IPS DF 6.9 (cell line): ENCODE measurements around the gene SLC35A4.
"Not testable (repeated sequence)": the region's sequence is repeated elsewhere in the genome, so short reads cannot be mapped to it uniquely, and the experiment has no call there.

Experiments used
- DNase-seq: peaks from one replicate; pipeline ENCODE4 v3.0.0-alpha.2; 2013; ENCODE audit warnings: low read depth, low spot score
- H3K27ac ChIP-seq: one replicate; pipeline ENCODE4 v1.5.1; 2013; ENCODE audit warnings: low read length, control low read depth
- H3K27me3 ChIP-seq: 2 replicates; pipeline ENCODE4 v1.6.1; 2013; ENCODE audit warnings: mild to moderate bottlenecking, low read length; ENCODE audit not compliant: control insufficient read depth, insufficient read depth
- H3K36me3 ChIP-seq: 2 replicates; pipeline ENCODE4 v1.6.1; 2013; ENCODE audit warnings: low read length; ENCODE audit not compliant: control insufficient read depth, insufficient read depth
- H3K4me1 ChIP-seq: 2 replicates; pipeline ENCODE4 v1.6.1; 2013; ENCODE audit warnings: low read length; ENCODE audit not compliant: control insufficient read depth, insufficient read depth
- H3K4me3 ChIP-seq: 2 replicates; pipeline ENCODE4 v1.5.1; 2013; ENCODE audit warnings: mild to moderate bottlenecking, low read length
- H3K9me3 ChIP-seq: 2 replicates; pipeline ENCODE4 v1.6.1; 2013; ENCODE audit warnings: low read length, inconsistent platforms; ENCODE audit not compliant: control insufficient read depth, insufficient read depth
- WGBS: extraction: QIAGEN DNeasy Blood & Tissue Kit; methylation state at CpG from one replicate; pipeline ENCODE4 v1.1.7; 2013; ENCODE audit warnings: mixed read lengths, missing lambda C conversion rate; ENCODE audit not compliant: insufficient read length, insufficient coverage; 5-methylcytosine and 5-hydroxymethylcytosine counted together

Gene SLC35A4

DNA sequence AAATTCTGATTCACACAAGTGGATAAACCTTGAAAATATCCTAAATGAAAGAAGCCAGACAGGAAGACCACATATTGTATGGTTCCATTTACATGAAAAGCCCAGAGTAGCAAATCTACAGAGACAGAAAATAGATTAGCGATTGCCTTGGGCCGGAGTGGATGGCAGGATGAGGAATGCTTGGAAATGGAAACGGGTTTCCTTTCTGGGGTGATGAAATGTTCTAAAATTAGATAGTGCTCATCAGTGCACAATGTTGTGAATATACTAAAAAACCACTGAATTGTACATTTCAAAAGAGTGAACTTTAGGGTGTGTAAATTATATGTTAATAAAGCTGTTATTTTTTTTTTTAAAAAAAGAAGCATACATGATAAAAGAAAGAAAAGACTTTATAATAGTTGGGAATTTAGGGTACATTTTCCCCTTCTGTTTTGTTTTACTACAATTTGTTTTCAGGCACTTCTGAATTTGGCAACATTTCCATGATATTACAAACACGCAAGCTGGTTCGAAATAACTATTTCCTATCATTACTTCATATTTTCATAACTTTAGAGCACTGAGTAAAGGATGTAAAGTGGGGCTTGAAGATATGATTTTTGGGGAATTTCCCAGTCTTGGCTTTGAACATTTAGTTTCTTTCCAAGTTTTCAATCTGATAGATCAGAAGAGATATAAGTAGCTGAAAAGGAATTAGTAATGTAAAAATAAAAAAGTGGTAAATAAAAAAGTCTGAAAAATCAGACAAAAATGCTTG lies 23.9 kb downstream of the SLC35A4 start:
- H3K4me3 ChIP-seq: no peak overlapping the region

DNA sequence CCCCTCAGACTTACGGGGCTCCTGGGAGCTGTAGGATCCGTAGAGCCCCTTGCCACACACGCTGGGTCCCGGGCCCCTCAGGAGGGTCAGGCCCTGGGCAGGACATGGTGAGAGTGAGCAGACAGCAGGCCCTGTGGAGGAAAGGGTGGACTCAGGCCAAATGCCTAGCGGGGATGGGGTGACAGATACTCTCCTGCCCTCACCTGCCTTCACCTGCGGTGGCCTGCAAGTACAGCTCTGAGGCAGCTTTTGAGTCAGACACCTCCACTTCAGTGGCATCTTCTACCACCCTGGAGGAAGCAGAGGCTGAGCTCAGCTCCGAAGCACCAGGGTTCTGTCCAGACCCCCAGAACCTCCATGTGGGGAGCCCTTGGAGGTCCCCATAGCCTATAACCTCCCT lies 26.2 kb downstream of the SLC35A4 start:
- no peaks in the 10 kb centered on the region for H3K9me3 ChIP-seq
- H3K27ac ChIP-seq: no peak overlapping the region
- H3K27me3 ChIP-seq: no peaks in the 10 kb centered on the region
- H3K36me3 ChIP-seq: no peaks in the 10 kb centered on the region
- no peak overlapping the region for H3K4me3 ChIP-seq
- H3K4me1 ChIP-seq: no peaks in the 10 kb centered on the region
- WGBS: no CpG with 5 or more reads among the region's 7 CpGs
- DNase-seq: no peak

More for the DNA sequence above, 23.9 kb downstream of the SLC35A4 start:
- WGBS: no CpG with 5 or more reads among the region's 5 CpGs
- Histone ChIP-seq H3K27ac (no peak overlapping the region), H3K36me3 (no peaks in the 10 kb centered on the region), H3K4me1 (no peaks in the 10 kb centered on the region), H3K27me3 (no peaks in the 10 kb centered on the region), H3K9me3 (no peaks in the 10 kb centered on the region)
- DNase-seq: no peak

DNA sequence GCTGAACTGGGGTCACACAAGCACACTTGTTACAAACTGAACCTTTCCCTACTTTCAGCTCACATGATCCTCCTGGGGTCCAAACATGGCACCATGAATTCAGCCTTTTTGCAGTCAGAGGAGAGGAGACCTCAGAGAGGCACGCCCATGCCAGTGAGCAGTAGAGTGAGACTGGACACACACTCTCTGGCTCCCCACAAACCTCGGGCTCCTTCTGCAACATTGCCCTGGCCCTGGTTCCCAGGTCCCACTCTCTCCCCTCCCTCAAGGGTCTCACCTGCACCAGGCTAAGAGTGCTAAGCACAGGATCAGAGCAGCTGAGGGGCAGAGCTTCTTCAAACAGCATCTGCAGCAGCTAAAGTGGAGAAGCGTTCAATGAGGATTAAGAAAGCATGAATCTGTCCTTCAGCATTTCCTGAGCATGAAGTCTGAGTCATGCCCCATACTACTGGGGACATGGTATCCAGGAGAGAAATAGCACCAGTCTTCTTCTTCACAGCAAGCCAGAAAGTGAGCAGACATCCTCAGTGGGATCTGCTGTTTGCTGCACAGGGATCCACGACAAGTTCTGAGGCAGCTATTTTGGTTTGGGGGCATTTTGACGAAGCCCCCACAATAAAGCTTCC lies 27.2 kb downstream of the SLC35A4 start:
- H3K36me3 ChIP-seq: no peaks in the 10 kb centered on the region
- WGBS: no CpG with 5 or more reads among the region's 5 CpGs
- H3K4me1 ChIP-seq: no peaks in the 10 kb centered on the region
- H3K4me3 ChIP-seq: no peak overlapping the region
- H3K9me3 ChIP-seq: no peaks in the 10 kb centered on the region
- no peak overlapping the region for H3K27ac ChIP-seq
- DNase-seq: no peak
- no peaks in the 10 kb centered on the region for H3K27me3 ChIP-seq

DNA sequence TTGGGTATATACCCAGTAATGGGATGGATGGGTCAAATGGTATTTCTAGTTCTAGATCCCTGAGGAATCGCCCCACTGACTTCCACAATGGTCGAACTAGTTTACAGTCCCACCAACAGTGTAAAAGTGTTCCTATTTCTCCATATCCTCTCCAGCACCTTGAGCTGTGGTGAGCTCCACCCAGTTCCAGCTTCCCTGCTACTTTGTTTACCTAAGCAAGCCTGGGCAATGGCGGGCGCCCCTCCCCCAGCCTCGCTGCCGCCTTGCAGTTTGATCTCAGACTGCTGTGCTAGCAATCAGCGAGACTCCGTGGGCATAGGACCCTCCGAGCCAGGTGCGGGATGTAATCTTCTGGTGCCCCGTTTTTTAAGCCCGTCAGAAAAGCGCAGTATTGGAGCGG lies 28.4 kb downstream of the SLC35A4 start:
- H3K4me1 ChIP-seq, H3K4me3 ChIP-seq, H3K9me3 ChIP-seq, DNase-seq, H3K27me3 ChIP-seq, H3K27ac ChIP-seq, H3K36me3 ChIP-seq: not testable (repeated sequence)
- WGBS: no CpG with 5 or more reads among the region's 14 CpGs

DNA sequence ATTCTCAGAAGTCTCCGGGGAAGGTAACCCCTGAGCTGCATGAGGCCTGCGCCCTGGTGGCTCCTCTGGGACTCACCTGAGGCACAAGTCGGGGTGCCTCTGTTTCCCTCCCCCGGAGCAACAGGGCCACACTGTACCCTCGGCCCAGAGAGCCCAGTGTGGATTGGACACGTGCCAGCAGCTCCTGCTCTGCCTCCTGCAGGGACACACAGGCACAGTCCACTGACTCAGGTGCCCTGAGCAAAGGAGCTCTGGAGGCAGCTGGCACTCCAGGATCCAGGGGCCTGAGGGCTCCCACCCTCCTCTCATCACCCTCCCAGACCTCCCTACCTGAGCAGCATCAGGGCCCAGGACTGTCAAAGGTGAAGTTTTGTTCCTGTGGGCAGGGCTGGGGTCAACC lies 29.5 kb downstream of the SLC35A4 start:
- Histone ChIP-seq H3K27ac (no peak overlapping the region), H3K4me3 (no peak overlapping the region), H3K9me3 (no peaks in the 10 kb centered on the region), H3K4me1 (no peaks in the 10 kb centered on the region), H3K27me3 (no peaks in the 10 kb centered on the region), H3K36me3 (no peaks in the 10 kb centered on the region)
- WGBS: no CpG with 5 or more reads among the region's 6 CpGs
- no peak for DNase-seq

DNA sequence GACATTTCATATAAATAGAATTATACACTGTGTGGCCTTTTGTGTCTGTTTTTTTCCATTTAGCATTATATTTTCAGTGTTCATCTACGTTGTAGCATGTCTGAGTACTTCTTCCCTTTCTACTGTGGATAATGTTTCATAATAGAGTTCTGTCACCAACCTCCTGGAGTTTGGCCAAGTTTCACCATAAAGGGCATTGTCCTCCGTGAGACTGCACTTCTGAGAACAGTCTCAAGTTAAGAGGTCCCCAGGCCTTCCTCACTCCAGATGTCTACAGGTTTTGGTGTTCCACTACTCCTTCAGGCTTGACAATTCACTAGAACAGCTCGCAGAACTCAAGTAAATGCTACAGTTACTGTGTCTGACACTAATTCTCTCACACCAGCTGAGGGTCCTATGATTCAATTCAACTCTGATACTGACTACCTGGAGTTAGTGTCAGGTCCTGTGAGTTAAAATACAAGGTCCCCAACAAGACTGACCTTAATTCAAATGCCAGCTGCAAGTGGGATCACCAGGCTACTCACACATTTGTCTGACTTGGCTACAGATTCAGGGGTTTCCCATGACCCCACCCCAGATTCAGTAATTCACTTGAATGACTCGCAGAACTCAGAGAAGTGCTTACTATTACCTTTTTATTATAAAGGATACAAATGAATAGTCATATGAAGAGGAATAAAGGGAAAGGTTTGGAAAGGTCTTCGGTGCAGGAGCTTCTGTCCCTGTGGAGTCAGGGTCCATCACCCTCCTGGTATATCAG lies 31.1 kb downstream of the SLC35A4 start:
- no peaks in the 10 kb centered on the region for H3K9me3 ChIP-seq
- no peak overlapping the region for H3K27ac ChIP-seq
- no peak overlapping the region for H3K4me3 ChIP-seq
- no peaks in the 10 kb centered on the region for H3K36me3 ChIP-seq
- no peaks in the 10 kb centered on the region for H3K4me1 ChIP-seq
- no CpG with 5 or more reads among the region's 5 CpGs for WGBS
- DNase-seq: no peak
- no peaks in the 10 kb centered on the region for H3K27me3 ChIP-seq

DNA sequence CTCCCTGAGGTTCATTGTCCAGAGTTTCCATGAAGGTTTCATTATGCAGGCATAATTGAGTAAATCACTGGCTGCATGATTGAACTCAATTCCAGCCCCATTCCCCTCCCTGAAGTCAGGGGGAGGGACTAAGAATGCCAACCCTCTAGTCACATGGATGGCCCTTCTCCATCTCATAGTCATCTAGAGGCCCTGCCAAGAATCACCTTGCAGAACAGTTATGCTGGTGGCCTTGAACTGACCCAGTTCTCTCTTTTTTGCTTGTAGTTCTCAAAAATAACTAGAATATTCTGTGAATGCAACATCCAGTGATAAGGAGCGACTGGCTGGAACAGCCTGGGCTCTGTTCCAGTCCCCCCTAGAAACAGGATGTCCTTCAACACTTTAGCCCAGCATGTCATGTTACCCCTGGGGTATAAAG lies 31.7 kb downstream of the SLC35A4 start:
- H3K36me3 ChIP-seq: no peaks in the 10 kb centered on the region
- H3K4me1 ChIP-seq: no peaks in the 10 kb centered on the region
- DNase-seq: no peak
- no peaks in the 10 kb centered on the region for H3K9me3 ChIP-seq
- H3K27me3 ChIP-seq: no peaks in the 10 kb centered on the region
- no peak overlapping the region for H3K4me3 ChIP-seq
- no peak overlapping the region for H3K27ac ChIP-seq
- WGBS: no CpG with 5 or more reads among the region's 1 CpG

DNA sequence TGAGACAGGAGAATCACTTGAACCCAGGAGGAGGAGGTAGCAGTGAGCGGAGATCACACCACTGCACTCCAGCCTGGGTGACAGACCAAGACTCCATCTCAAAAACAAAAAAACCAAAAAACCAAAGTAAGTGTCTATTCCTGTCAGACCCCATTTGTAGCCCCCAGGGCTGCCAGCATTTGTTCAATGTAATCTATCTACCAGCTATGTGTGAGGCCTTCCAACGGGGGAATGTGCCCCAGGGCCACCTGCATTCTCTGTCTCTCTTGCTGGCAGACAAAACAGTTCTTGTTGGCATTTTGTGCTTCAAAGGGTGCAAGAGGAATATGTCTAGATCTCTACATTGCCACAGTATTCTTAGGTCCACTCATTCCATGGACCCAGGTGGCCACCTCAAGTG lies 34.2 kb downstream of the SLC35A4 start:
- DNase-seq: no peak
- Histone ChIP-seq H3K4me1 (no peaks in the 10 kb centered on the region), H3K4me3 (no peak overlapping the region), H3K27me3 (no peaks in the 10 kb centered on the region), H3K27ac (no peak overlapping the region), H3K36me3 (no peaks in the 10 kb centered on the region), H3K9me3 (no peaks in the 10 kb centered on the region)
- WGBS: no CpG with 5 or more reads among the region's 2 CpGs

DNA sequence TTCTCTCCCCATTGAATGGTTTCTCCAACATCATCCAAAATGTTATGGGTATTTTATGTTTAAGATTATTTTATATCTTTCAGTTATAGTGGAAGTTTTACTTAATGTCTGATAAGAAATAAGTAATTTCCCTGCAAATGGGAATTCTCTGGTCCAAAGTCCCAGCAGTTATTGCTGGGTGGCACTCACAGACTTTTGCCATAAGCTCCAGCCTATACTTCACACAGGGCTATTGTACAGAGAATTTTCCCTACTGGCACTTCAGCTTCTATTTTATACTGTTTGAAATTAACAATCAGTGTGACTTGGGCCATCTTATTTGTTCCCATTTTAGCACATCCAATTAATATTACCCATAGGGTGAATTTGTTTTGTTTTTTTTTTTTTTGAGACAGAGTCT lies 35.5 kb downstream of the SLC35A4 start:
- Histone ChIP-seq H3K4me3 (no peak overlapping the region), H3K36me3 (no peaks in the 10 kb centered on the region), H3K27me3 (no peaks in the 10 kb centered on the region), H3K4me1 (no peaks in the 10 kb centered on the region), H3K9me3 (no peaks in the 10 kb centered on the region), H3K27ac (no peak overlapping the region)
- DNase-seq: no peak

DNA sequence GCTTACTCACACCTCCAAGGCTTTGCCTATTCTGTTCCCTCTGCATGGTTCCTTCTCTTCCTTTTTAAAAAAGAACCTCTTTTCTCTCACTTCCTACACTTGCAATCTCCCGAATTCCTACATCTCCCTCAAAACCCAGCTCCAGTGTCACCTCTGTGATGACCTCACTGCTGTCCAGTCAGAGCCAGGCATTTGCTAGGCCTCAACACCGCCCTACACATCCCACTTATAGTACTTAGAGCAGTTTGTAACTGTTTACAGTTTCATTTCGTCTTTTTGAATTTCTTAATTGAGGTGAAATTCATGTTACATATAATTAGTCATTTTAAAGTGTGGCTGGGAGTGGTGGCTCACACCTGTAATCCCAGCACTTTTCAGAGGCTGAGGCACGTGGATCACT lies 37.5 kb downstream of the SLC35A4 start:
- no peaks in the 10 kb centered on the region for H3K4me1 ChIP-seq
- H3K27me3 ChIP-seq: no peaks in the 10 kb centered on the region
- DNase-seq: no peak
- no peaks in the 10 kb centered on the region for H3K36me3 ChIP-seq
- H3K27ac ChIP-seq: no peak overlapping the region
- no peak overlapping the region for H3K4me3 ChIP-seq
- no peaks in the 10 kb centered on the region for H3K9me3 ChIP-seq
- 100% methylated on average over 1 of the region's 4 CpGs for WGBS

DNA sequence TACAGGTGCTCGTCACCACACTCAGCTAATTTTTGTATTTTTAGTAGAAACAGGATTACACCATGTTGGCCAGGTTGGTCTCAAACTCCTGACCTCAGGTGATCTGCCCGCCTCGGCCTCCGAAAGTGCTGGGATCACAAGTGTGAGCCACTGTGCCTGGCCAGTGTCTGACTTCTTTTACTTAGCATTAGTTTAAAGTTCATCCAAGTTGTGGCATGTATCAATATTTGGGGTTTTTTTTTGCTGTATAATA lies 38.7 kb downstream of the SLC35A4 start:
- H3K27ac ChIP-seq, H3K9me3 ChIP-seq, H3K4me3 ChIP-seq, H3K27me3 ChIP-seq, H3K4me1 ChIP-seq, DNase-seq, H3K36me3 ChIP-seq: not testable (repeated sequence)
- WGBS: no CpG with 5 or more reads among the region's 4 CpGs
